NCI-H1417 (cell line): ENCODE results near the gene GUSB.
"Not testable (repeated sequence)": the region's sequence is repeated elsewhere in the genome, so short reads cannot be mapped to it uniquely, and the experiment has no call there.

ENCODE experiments used
- DNase-seq, 3 experiments: peaks; one replicate each; lab custom pipeline; 2025; lab: John Stamatoyannopoulos, UW

The GUSB gene

DNA sequence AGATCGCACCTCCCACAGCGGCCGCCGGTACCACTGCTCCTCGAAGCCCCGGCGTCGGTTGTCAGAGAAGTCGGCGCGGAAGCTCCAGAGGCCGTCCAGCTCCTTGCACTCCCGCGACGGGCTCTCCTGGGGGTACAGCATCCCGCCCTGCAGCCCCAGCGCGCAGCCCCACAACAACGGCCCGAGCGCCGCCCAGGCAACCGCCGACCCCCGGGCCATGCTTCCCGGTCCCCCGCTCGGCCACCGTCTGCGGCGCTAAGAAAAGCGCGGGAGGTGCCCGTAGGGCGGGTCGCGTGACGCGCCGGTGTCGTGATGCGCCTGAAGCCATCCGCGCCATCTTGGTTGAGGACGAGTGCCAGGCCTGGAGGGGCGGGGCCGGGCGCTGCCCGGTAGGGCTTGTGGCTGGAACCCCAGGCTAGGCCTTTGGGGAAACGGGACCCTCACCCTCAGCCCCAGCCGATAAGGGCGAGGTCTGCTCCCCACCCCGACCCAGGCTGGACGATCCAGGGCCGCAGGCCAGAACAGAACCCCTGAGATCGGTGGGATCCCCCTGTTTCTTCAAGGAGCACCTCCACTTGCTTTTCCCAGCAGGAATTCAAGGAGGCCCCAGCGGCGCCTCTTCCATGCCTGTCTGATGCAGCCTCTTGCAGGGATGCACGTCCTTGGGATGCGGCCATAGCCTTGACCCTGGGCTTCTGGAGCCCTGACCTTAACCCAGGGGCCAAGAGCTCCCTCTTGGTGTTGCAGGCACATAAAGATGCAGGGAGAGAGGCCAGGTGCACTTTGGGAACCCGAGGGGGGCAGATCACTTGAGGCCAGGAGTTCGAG lies at the start of gene GUSB:
Gene GUSB (minus strand): TSS at position 249 of the 828 bp plus-strand sequence. CDS start 30 bp downstream, at position 219.
- peak; percentile 95 to 96 (median 95) for DNase-seq

DNA sequence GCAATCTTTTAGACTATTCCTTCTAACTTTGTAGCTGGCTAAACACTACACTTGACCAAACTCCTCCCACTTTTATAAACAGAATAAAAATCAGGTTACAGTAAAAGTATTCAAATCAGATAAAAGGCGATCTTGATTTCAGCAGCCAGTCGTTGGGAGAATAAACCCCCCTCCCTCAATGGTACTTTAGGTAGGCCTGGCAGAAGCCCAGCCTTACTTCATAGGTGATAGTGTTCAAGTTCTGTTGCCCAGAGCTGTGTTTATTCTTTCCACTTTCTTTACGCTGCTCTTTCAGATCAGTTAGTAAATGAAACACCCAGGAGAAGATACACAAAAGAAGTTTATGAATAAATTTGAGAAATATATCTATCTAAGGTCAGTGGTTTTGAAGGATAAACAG lies 46.3 kb upstream of the GUSB start:
- not testable (repeated sequence) for DNase-seq

DNA sequence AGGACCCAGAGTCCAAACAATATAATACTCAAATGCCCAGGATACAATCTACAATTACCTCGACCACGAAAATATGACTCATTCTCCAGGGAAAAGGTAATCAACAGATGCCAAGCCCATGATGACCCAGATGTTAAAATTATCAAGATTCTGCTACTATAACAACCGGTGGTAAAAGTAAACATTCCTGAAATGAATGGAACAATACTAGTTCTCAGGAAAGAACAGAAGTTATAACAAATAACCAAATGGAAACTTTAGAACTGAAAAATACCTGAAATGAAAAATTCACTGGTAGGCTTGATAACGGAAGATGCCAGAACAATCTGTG lies 34.1 kb upstream of the GUSB start:
- peak in 1 of 3 experiments; percentile 18 for DNase-seq

DNA sequence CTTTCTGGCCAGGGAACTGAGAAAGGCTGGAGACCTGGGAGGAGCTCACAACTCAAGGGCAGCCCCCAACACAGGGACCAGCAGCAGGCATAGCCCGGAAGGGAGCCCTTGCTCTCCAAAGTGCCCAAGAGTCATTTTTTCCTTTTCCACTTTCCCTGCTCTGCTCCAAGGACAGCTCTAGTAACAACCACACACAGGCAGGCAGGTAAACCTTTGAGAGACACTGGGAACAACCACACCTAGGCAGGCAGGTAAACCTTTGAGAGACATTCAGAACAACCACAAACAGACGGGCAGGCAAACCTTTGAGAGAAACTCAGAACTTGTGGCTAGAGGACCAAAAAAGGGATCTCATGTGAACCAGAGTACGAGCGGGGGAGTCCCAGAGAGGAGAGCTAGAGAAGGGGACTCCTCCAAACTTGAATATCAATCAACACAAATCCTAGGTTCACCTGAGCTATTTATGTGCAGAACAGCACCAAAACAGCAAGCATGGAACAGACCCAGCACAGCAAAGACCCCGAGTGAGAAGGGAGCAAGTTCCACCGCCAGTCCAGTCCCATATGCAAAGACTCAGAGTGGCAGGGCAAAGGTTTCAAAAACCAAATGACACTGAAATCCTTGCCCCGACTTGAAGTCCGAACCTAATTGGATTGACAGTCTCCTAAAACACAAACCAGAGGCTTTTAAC lies 33.6 kb upstream of the GUSB start:
- no peak for DNase-seq

DNA sequence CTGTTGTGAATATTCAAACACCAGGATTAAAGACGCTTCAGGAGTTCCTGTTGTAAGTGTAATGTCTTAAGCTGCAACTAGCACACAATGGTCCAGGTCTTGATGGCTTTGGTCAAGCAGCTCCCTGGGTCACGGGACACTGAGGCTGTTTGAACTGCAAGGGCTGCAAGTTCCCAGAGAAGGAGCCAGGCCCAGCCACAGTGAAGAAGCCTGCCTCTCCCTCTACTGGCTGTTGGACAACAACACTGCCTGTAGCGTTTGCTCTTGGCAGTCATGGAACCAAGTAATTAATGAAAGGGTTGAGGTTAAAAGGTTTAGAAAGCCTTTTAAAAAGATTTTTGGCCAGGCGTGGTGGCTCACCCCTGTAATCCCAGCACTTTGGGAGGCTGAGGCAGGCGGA lies 31.9 kb upstream of the GUSB start:
- peak in 1 of 3 experiments; percentile 32 for DNase-seq

DNA sequence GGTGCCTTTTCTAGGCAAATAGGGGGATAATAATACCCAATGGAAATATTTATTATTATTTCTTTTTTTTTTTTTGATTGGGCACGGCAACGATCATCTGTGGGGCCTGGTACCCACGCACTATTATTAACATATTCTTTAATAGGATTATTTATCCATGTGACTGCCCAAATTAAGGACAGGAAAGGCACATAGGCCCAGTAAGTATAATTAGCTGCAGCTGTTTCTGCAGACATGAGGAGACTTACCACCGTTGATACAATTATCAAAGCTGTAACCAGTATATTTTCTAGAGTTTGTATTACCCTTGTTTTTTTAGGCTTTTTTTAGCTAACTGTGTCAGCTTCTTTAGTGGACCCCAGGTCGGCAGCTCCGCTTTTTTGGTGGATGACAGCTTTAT lies 25.2 kb upstream of the GUSB start:
- no peak for DNase-seq

DNA sequence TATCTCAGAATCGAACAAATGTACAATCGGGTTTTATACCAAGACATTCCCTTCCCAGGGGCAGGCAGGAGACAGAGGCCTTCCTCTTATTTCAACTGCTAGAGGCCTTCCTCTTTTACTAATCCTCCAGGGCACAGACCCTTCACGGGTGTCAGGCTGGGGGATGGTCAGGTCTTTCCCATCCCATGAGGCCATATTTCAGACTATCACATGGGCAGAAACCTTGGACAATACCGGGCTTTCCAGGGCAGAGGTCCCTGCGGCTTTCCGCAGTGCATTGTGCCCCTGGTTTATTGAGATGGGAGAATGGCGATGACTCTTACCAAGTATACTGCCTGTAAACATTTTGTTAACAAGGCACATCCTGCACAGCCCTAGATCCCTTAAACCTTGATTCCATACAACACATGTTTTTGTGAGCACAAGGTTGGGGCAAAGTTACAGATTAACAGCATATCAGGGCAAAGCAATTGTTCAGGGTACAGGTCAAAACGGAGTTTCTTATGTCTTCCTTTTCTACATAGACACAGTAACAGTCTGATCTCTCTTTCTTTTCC lies 23.2 kb upstream of the GUSB start:
- not testable (repeated sequence) for DNase-seq

DNA sequence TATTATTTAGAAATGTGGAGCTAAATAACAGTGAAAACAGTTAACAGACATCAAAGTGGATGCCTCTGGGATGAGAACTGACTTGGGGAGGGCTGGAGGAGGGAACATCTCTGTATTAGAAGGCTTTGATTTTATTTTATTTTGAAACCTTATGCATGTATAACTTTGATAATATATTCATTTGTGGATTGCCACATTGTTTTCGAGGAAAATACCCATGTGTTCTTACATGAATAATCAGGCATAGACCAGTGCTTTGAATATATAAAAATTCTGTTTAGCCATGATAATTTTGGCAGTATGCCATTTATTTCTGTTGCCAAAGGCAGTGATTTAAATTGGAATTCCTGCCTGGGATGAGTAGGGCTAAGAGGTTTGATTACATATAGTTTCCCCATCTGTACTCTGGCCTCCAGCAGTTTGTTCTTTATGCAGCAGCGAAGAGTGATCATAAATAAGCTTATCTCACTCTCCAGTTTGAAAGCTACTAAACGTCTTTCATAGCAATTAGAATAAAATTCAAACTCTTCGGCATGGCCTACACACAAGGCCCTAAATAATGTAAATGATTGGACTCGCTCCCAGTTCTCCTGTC lies 18.9 kb upstream of the GUSB start:
- DNase-seq: not testable (repeated sequence)

DNA sequence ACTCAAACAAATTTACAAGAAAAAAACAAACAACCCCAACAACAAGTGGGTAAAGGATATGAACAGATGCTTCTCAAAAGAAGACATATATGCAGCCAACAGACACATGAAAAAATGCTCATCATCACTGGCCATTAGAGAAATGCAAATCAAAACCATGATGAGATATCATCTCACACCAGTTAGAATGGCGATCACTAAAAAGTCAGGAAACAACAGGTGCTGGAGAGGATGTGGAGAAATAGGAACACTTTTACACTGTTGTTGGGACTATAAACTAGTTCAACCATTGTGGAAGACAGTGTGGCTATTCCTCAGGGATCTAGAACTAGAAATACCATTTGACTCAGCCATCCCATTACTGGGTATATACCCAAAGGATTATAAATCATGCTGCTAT lies 13.0 kb upstream of the GUSB start:
- DNase-seq: not testable (repeated sequence)

DNA sequence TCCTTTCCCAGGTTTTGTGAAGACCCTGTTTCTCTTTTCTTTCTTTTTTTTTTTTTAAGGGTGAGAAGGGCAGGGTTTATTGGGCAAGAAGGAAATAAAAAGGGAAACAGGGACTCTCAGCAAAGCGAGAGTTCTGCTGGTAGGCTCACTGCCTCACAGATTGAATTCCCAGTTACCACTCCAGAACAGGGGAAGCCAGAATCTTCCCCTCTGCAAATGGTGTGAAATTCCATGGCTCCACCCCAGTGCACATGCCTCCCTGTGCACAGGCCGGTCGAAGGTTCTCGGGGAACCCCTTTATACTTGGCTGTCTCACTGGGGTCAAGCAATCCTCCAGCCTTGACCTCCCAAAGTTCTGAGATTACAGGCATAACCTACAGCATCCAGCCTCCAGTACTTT lies 10.5 kb upstream of the GUSB start:
- no peak for DNase-seq

DNA sequence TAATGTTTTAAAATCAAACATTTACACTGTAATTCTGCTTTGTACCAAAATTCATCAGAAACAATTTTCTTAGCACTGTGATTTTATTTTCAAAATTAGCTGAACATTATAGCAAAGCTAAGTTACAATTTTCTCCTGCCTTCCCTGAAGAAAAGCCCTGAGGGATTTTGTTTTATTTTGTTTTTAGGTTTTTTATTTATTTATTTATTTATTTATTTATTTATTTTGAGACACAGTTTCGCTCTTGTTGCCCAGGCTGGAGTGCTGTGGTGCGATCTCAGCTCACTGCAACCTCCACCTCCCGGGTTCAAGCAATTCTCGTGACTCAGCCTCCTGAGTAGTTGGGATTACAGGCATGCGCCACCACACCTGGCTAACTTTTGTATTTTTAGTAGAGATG lies 9.8 kb upstream of the GUSB start:
- not testable (repeated sequence) for DNase-seq

DNA sequence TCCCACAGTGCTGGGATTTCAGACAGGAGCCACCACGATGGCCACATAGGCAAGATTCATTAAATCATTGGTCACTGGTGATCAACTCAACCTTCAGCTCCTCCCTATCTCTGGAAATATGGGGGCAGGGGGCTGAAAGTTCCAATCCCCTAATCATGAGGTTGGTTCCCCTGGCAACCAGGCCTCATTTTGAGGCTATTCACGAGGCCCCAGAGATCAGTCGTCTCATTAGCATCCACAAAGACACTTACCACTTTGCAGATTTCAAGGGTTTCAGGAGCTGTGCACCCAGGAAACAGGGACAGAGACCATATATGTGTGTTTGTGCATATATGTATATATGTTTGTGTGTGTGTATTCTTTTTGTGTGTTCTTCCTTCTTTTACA lies 7.7 kb upstream of the GUSB start:
- no peak for DNase-seq

DNA sequence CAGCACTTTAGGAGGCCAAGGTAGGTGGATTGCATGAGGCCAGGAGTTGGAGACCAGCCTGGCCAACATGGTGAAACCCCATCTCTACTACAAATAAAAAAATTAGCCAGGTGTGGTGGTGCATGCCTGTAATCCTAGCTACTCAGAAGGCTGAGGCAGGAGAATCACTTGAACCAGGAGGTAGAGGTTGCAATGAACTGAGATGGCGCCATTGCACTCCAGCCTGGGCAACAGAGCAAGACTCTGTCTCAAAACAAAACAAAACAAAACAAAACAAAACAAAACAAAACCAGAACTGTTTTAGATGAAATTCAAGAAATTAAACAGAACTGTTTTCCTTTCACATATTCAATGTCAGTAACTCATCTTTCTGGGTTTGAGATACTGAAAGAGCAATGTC lies 6.5 kb upstream of the GUSB start:
- not testable (repeated sequence) for DNase-seq

DNA sequence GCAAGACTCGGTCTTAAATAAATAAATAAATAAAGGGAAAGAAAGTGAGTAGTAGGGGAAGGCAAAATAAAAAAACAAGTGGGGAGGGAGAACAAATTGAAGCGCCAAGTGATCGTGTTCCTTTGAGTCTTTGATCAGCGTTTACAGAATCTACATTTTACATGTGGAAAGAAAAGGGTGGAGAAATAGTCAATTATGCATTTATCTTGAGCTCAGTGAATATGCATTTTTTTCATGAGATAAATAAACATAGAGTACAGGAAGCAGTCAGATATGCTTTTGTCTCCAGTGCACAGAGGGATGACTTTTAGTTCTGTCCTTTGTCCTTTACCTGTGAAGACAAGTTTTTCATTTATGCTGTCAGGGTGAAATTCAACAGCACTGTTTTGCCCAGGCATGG lies 6.1 kb upstream of the GUSB start:
- no peak for DNase-seq

DNA sequence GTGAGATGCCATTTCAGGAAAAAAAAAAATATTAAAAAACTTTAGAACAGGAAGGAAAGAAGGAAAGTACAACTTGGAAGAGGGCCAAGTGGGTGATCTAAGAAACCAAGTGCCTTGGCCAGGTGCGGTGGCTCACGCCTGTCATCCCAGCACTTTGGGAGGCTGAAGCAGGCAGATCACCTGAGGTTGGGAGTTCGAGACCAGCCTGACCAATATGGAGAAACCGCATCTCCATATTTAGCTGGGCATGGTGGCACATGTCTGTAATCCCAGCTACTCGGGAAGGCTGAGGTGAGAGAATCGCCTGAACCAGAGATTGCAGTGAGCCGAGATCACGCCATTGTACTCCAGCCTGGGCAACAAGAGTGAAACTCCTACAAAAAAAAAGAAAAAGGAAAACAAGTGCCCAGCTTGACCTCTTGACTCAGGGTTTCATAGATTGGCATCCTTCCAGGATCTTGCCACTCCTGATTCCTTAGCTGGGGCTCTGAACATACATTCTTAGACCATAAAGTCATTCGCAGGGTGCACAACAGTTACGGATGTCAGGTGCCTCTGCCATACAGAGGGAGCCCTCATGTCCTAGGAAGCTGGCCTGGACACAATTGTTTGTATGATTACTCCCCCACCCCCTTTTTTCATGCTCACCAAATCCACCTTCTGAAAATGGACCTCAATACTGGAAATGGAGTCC lies 2.1 kb upstream of the GUSB start:
- DNase-seq: no peak

DNA sequence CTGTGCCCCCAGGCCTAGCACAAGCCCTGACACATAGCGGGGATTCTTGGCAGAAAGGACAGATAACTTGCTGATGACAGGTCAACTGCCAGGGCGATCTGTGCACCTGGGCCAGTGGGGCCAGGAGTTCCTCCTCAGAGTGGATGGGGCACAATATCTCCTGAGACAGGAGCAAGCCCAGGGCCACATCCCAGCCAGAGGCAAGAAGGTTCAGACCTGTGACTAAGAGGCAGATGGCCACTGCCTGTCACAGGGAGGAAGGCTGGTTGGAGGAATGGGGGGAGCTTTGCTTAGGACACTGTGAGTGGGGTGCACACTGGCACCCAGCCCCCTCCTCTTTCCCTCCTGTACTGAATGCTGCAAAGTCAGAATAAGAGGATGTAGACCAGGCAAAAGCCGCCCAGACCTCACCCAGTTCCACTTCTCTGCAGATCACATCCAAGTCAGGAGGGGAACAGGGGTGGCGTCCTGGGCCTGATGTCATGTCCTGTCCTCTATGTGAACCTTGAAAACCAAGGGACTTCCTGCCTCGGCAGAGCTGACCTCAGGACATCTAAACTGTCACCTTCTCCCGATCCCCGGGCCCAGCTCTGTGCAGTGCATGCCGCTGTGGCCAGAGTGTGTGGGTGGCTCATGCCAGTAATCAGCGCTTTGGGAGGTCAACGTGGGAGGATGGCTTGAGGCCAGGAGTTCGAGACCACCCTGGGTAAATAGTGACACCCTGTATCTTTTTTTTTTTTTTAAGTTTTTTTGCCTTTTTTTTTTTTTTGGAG lies 1.3 kb downstream of the GUSB start:
- no peak for DNase-seq

DNA sequence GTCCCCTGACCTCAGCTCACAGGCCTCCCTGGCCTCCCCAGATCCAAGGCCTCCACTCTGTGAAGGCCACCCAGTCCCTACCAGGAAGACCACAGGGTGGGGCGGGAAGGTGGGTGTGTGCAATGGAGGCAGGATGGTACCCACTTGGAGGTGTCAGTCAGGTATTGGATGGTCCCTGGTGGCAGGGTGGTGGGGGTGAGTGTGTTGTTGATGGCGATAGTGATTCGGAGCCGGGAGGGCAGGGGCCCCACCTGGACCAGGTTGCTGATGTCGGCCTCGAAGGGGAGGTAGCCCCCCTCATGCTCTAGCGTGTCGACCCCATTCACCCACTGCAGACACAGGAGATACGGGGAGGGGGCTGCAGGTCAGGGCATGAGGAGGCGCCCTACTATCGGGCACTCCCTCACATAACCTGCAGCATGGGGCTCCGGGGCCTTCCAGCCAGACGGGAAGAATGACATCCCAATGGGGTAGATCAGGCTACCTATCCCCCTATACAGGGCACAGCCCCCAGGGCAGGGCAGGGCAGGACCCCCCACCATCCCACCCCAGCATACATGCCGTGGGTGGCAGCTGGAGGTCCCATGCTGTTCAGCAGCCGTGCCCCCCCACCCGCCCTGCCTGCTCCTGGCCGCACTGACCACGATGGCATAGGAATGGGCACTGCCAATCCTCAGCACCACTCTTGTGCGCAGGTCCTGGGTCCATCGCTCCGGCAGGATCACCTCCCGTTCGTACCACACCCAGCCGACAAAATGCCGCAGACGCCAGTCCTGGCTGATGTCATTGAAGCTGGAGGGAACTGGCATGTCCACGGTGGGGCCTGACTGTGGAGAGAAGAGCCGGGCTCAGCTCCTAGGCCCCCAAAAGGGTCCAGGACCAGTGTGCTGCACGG lies 2.2 kb downstream of the GUSB start:
- no peak for DNase-seq

DNA sequence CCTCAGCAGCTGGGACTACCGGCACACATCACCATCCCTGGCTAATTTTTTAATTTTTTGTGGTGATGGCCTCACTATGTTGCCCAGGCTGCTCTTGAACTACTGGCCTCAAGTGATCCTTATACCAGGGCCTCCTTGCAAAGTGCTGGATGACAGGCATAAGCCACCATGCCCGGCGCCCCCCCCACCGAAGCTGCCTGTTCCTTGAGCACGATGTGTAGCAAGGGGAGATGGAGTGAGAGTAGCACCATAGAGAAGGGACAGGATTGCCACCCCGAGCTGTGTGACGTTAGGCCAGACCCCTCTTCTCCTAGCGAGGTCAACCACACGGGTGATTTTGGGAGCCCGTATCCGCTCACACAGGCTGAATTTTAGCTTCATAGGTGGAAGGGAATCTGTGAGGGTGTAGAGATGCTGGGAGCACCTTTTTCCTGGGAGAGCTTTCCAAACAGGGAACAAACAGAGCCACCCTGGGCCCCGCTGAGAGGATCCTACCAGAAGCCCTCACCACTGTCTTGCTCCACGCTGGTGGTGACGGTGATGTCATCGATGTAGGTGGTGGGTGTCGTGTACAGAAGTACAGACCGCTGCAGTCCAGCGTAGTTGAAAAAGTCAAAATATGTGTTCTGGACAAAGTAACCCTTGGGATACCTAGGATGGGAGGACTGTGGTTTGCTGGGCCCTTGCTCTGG lies 3.0 kb downstream of the GUSB start:
- DNase-seq: no peak

DNA sequence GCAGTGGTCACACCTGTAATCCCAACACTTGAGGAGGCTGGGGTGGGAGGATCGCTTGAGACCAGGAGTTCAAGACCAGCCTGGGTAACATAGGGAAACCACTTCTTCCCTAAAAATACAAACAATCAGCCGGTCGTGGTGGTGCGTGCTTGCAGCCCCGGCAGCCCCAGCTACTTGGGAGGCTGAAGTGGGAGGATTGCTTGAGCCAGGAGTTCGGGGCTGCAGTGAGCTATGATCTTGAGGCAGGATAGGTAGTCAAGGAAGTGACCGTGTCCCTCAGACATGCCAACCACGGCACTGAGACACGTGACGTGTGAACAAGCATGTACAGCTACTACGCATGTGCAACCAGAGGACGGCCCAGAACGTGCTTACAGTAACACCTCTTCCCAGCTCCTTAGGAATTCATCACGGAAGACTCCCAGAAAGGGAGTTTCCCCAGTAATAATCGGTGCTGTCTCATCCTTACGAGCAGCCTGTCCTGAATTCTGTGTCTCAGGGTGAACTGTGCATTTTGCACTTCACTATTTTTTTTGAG lies 5.3 kb downstream of the GUSB start:
- no peak for DNase-seq
